ENCODE data around the gene CADM2.

- TF ChIP-seq CTCF (IDR thresholded peaks at IDR 0.05) (peak; percentile 39; the same call in 1 of the 2 replicates), TCF7L2 (IDR thresholded peaks at IDR 0.05; ENCODE audit: low read depth, low read length) (no peak), POLR2AphosphoS5 (IDR thresholded peaks at IDR 0.05; ENCODE audit: low read depth, low read length) (no peak)
These were observed 843.2 kb downstream of the CADM2 start for GRCh38 chr3:85801955-85802354.
